Activated T-cell treated with anti-CD3 and anti-CD28 coated beads, Interleukin-2, amount 50 U/mL, for 4 hours (primary cell): ENCODE measurements around the gene NTN1. TPM values are rescaled to one million over a fixed set of nuclear protein-coding genes. Genes with fewer than 3 reads are reported as not detected.
"Not testable (repeated sequence)": the region's sequence is repeated elsewhere in the genome, so short reads cannot be mapped to it uniquely, and the experiment has no call there.

Experiments
- ATAC-seq, 2 donors: fragments of 200-7000 bp; cut with Tn5 transposase; one replicate each; pipeline ENCODE4 v1.10.0; 2021
- DNase-seq: peaks from one replicate; pipeline ENCODE4 v3.0.0-alpha.2; 2020
- H3K27me3 Mint-ChIP-seq: one replicate; pipeline ENCODE4 v1.8.0; 2021; ENCODE audit warnings: low read depth, mixed read lengths
- H3K36me3 Mint-ChIP-seq: one replicate; pipeline ENCODE4 v1.8.0; 2022; ENCODE audit warnings: mixed read lengths; ENCODE audit not compliant: insufficient read depth
- H3K4me1 Mint-ChIP-seq: one replicate; pipeline ENCODE4 v1.8.0; 2021; ENCODE audit warnings: low read depth, mixed read lengths
- H3K4me3 Mint-ChIP-seq: one replicate; pipeline ENCODE4 v1.8.0; 2021; ENCODE audit warnings: mild to moderate bottlenecking, moderate library complexity, mixed read lengths
- H3K9me3 Mint-ChIP-seq: one replicate; pipeline ENCODE4 v1.8.0; 2021; ENCODE audit warnings: mixed read lengths
- total RNA-seq, 3 donors: library from RNA; stranded (reverse); gene quantifications; one replicate each; pipeline ENCODE4 v1.2.1, GENCODE V29; 2021

NTN1 gene
- under 1 TPM; 0.53 to 0.71 (median 0.55) TPM for total RNA-seq

- ATAC-seq = peak; percentile 78 to 81
- peaks cover 2% of the 10 kb centered on the region for H3K36me3 Mint-ChIP-seq
- H3K9me3 Mint-ChIP-seq = no peaks in the 10 kb centered on the region
- H3K27me3 Mint-ChIP-seq = peaks cover 49% of the 10 kb centered on the region
- H3K4me3 Mint-ChIP-seq = peak within 1 kb of the TSS; percentile 79
- peaks cover 8% of the 10 kb centered on the region for H3K4me1 Mint-ChIP-seq
- DNase-seq = peak; percentile 58
Measured at GRCh38 chr17:9021158-9021991, at the start of gene NTN1. Gene NTN1 (plus strand): TSS chr17:9021510. CDS start chr17:9022374, 864 bp downstream.

- ATAC-seq = no peak
- DNase-seq = no peak
- Mint-ChIP-seq H3K4me1 (no peaks in the 10 kb centered on the region), H3K36me3 (no peaks in the 10 kb centered on the region), H3K9me3 (peaks cover 5% of the 10 kb centered on the region), H3K4me3 (no peak overlapping the region), H3K27me3 (no peaks in the 10 kb centered on the region)
Measured at GRCh38 chr17:8975091-8975725, 46.1 kb upstream of the NTN1 start.

GRCh38 chr17:8976638-8977037, 44.7 kb upstream of the NTN1 start:
- Mint-ChIP-seq H3K4me1 (no peaks in the 10 kb centered on the region), H3K9me3 (no peaks in the 10 kb centered on the region), H3K36me3 (no peaks in the 10 kb centered on the region), H3K27me3 (no peaks in the 10 kb centered on the region), H3K4me3 (no peak overlapping the region)
- ATAC-seq (no peak), DNase-seq (no peak)

DNA sequence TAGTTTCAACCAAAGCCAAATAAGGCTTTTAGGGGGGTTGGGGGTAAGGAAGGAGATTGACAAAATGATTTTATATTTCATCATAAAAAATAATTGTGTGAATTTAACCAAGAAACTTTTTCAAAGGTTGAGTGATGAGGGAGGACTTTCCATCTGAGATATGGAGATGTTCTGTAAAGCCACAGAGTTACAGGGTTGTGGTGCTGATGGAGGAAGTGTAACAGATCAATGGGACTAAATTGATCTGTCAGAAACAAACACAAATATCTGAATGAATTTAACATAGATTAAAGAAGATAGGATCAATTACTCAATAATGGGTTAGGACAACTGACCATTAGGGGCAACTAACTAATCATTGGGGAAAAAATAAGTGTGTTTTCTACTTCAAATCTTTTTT, 41.6 kb upstream of the NTN1 start:
- no peak for ATAC-seq
- H3K4me3 Mint-ChIP-seq = no peak overlapping the region

GRCh38 chr17:8981443-8981842, 39.9 kb upstream of the NTN1 start:
- ATAC-seq (no peak), DNase-seq (no peak)
- Mint-ChIP-seq H3K4me1 (peaks cover 12% of the 10 kb centered on the region), H3K36me3 (no peaks in the 10 kb centered on the region), H3K27me3 (no peaks in the 10 kb centered on the region), H3K9me3 (no peaks in the 10 kb centered on the region), H3K4me3 (no peak overlapping the region)

More for the DNA sequence above, 41.6 kb upstream of the NTN1 start:
- Mint-ChIP-seq H3K9me3 (no peaks in the 10 kb centered on the region), H3K27me3 (no peaks in the 10 kb centered on the region), H3K4me1 (no peaks in the 10 kb centered on the region), H3K36me3 (no peaks in the 10 kb centered on the region)
- DNase-seq = no peak

- DNase-seq, H3K36me3 Mint-ChIP-seq, H3K4me3 Mint-ChIP-seq, ATAC-seq, H3K9me3 Mint-ChIP-seq, H3K27me3 Mint-ChIP-seq: not testable (repeated sequence)
- peaks cover 12% of the 10 kb centered on the region for H3K4me1 Mint-ChIP-seq
Measured at GRCh38 chr17:8984225-8984624, 37.1 kb upstream of the NTN1 start.

GRCh38 chr17:8985054-8985701, 36.1 kb upstream of the NTN1 start:
- no peak for ATAC-seq
- Mint-ChIP-seq H3K27me3 (no peaks in the 10 kb centered on the region), H3K4me1 (peaks cover 12% of the 10 kb centered on the region), H3K4me3 (no peak overlapping the region), H3K36me3 (no peaks in the 10 kb centered on the region), H3K9me3 (peaks cover 5% of the 10 kb centered on the region)
- DNase-seq = no peak

DNA sequence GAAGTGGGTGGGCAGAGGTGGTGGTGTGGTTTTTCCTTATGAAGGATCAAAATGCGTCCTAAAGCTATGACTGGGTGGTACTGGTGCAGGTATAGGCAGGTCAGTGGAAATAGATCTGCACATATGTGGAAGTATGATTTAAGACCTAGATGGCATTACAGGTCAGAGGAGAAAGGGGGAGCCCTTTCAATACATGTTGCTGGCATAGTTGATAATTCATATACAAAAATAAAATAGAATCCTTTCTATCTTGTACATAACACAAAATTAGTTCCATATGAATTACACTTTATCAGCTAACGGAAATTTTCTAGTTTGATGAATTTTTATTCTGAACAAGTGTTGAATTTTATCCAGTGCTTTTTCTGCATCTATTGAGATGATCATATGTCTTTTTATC, 35.0 kb upstream of the NTN1 start:
- Mint-ChIP-seq H3K36me3 (no peaks in the 10 kb centered on the region), H3K4me3 (no peak overlapping the region), H3K9me3 (peaks cover 5% of the 10 kb centered on the region), H3K4me1 (peaks cover 13% of the 10 kb centered on the region), H3K27me3 (no peaks in the 10 kb centered on the region)
- no peak for ATAC-seq
- DNase-seq = no peak

- H3K4me3 Mint-ChIP-seq, ATAC-seq, H3K9me3 Mint-ChIP-seq, DNase-seq, H3K27me3 Mint-ChIP-seq, H3K36me3 Mint-ChIP-seq: not testable (repeated sequence)
- peaks cover 15% of the 10 kb centered on the region for H3K4me1 Mint-ChIP-seq
Measured at GRCh38 chr17:8988263-8988935, 32.9 kb upstream of the NTN1 start.

DNA sequence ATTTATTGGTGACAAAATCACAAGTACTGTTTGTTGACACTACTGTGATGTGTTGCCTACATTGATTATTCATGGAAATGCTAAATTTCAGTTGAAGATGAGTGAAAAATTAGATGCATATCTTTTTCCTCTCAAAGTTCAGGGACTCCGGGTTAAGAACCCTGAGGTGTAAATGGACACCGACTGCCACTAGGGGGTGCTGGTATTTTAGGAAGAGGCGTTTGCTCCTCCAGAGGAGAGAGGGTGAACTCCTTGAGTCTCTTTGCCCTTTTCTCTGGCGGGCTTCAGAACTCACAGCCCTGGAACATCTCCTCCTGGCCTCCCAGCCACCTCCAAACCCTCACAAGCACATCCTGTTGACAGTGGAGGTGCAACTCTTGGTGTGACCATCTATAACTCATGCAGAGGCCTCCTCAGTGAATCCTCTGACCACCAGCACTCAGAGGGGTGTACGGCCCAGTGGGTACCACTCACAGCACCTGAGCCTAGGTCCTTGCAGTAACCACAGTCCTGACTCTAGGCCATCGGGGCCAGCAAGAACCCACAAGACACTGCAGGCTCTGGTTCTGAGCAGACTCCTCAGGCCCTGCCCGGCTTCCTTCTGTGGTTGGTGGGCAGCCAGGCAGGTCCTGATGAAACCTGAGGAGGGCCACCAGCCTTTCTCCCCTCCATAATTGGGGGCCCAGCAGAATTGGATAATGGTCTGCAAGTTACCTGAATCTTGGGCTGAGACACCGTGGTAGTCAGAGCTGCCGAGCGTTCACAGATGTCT, 29.6 kb upstream of the NTN1 start:
- DNase-seq (peak; percentile 63), ATAC-seq (peak; percentile 72 to 77)
- H3K36me3 Mint-ChIP-seq = no peaks in the 10 kb centered on the region
- peaks cover 5% of the 10 kb centered on the region for H3K9me3 Mint-ChIP-seq
- H3K4me1 Mint-ChIP-seq = peaks cover 4% of the 10 kb centered on the region
- no peak overlapping the region for H3K4me3 Mint-ChIP-seq
- no peaks in the 10 kb centered on the region for H3K27me3 Mint-ChIP-seq

GRCh38 chr17:8994319-8994718, 27.0 kb upstream of the NTN1 start:
- Mint-ChIP-seq H3K36me3 (no peaks in the 10 kb centered on the region), H3K27me3 (peaks cover 2% of the 10 kb centered on the region), H3K4me3 (no peak overlapping the region), H3K4me1 (peaks cover 4% of the 10 kb centered on the region), H3K9me3 (no peaks in the 10 kb centered on the region)
- ATAC-seq (peak; percentile 36 to 54), DNase-seq (peak; percentile 56)

- ATAC-seq (no peak), DNase-seq (no peak)
- H3K4me1 Mint-ChIP-seq = peaks cover 4% of the 10 kb centered on the region
- peaks cover 12% of the 10 kb centered on the region for H3K27me3 Mint-ChIP-seq
- no peaks in the 10 kb centered on the region for H3K36me3 Mint-ChIP-seq
- no peak overlapping the region for H3K4me3 Mint-ChIP-seq
- H3K9me3 Mint-ChIP-seq = no peaks in the 10 kb centered on the region
Measured at GRCh38 chr17:8995711-8996110, 25.6 kb upstream of the NTN1 start.

DNA sequence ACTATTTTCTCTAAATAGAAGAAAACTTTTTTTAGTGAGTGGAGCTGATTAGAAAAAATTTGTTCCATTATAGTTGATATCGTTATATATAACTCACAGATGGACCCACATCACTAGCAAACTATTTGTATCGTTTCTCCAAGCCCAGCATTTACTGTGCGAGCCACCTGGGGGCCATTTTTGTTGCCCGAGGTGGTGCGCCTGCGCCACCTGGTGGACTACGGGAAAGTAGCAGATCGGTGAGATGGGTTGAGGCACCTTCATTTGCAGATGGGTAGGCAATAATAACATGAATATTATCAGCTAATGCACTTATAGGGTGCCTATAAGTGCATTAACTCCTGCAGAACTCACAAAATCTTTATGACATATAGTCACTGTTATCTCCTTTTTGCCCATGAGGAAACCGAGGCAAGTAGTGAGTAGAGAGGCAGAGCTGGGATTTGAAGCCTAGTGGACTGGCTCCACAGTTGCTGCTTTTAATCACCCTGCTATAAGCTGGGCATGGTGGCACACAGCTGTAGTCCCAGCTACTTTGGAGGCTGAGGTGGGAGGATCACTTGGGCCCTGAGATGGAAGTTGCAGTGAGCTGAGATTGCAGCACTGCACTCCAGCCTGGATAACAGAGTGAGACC, 23.2 kb upstream of the NTN1 start:
- ATAC-seq = peak; percentile 72 to 77
- no peaks in the 10 kb centered on the region for H3K9me3 Mint-ChIP-seq
- no peaks in the 10 kb centered on the region for H3K36me3 Mint-ChIP-seq
- peak; percentile 79 for DNase-seq
- H3K4me1 Mint-ChIP-seq = peaks cover 10% of the 10 kb centered on the region
- H3K27me3 Mint-ChIP-seq = peaks cover 30% of the 10 kb centered on the region
- H3K4me3 Mint-ChIP-seq = no peak overlapping the region
